Esophagus muscularis mucosa (tissue), 3 donors: Measurements from ENCODE around the gene LPCAT3.

Experiments
- CTCF ChIP-seq, 3 experiments: fragments of 200-600 bp in 2 of 3; fragments of 450-650 bp in 1 of 3; sonication (generic) in 2 of 3; IDR thresholded peaks; one replicate each; pipeline ENCODE4 v1.5.1; 2017 to 2019; ENCODE audit warnings: antibody characterized with exemption in 3 of 3, mild to moderate bottlenecking in 2 of 3, moderate library complexity in 1 of 3
- POLR2A ChIP-seq: fragments of 450-650 bp; IDR thresholded peaks from one replicate; pipeline ENCODE4 v1.6.1; 2017; ENCODE audit warnings: antibody characterized with exemption, moderate library complexity, mild to moderate bottlenecking, low read depth

GRCh38 chr12:6935371-6936193 lies 82.7 kb downstream of the LPCAT3 start:
- TF ChIP-seq CTCF (IDR thresholded peaks at IDR 0.05) (no peak), POLR2A (no peak)
